SHP77 (cell line): Measurements from ENCODE around the gene KRTAP16-1.
"Not testable (repeated sequence)": the region's sequence is repeated elsewhere in the genome, so short reads cannot be mapped to it uniquely, and the experiment has no call there.

ENCODE experiments used
- DNase-seq, 2 experiments: peaks; one replicate each; lab custom pipeline; 2025; lab: John Stamatoyannopoulos, UW

Gene KRTAP16-1

GRCh38 chr17:41301916-41302901 lies 6.9 kb downstream of the KRTAP16-1 start, which contains the start of gene KRTAP29-1:
TSS of gene KRTAP29-1 (minus strand) at chr17:41302851. CDS start at chr17:41302851, 0 bp downstream.
- no peak for DNase-seq

GRCh38 chr17:41301204-41301790 lies 7.8 kb downstream of the KRTAP16-1 start:
- DNase-seq, result no peak

- DNase-seq, result no peak
Measured at GRCh38 chr17:41298458-41299135, 10.5 kb downstream of the KRTAP16-1 start.

GRCh38 chr17:41296846-41297245 lies 12.3 kb downstream of the KRTAP16-1 start:
- DNase-seq, result no peak

- DNase-seq, result no peak
Measured at GRCh38 chr17:41294016-41294415, 15.1 kb downstream of the KRTAP16-1 start.

GRCh38 chr17:41287050-41287449 lies 22.1 kb downstream of the KRTAP16-1 start:
- DNase-seq, result no peak

- DNase-seq, result no peak
Measured at GRCh38 chr17:41284546-41284945, 24.6 kb downstream of the KRTAP16-1 start.

GRCh38 chr17:41284043-41284442 lies 25.1 kb downstream of the KRTAP16-1 start:
- DNase-seq, result no peak

- no peak for DNase-seq
Measured at GRCh38 chr17:41278176-41278955, 30.7 kb downstream of the KRTAP16-1 start.

- DNase-seq, result not testable (repeated sequence)
Measured at GRCh38 chr17:41275648-41276190, 33.4 kb downstream of the KRTAP16-1 start, which contains the start of gene KRTAP9-7. TSS of gene KRTAP9-7 (plus strand) at chr17:41275698. CDS start at chr17:41275698, 0 bp downstream.

- DNase-seq, result no peak
Measured at GRCh38 chr17:41271858-41272257, 37.3 kb downstream of the KRTAP16-1 start.

GRCh38 chr17:41271323-41271722 lies 37.8 kb downstream of the KRTAP16-1 start:
- not testable (repeated sequence) for DNase-seq

- no peak for DNase-seq
Measured at GRCh38 chr17:41267711-41268110, 41.4 kb downstream of the KRTAP16-1 start.

- DNase-seq, result no peak
Measured at GRCh38 chr17:41265078-41265477, 44.0 kb downstream of the KRTAP16-1 start, which contains the start of gene KRTAP9-6. TSS of gene KRTAP9-6 (plus strand) at chr17:41265378. CDS start at chr17:41265378, 0 bp downstream.

- no peak for DNase-seq
Measured at GRCh38 chr17:41264599-41264998, 44.5 kb downstream of the KRTAP16-1 start.

- DNase-seq, result no peak
Measured at GRCh38 chr17:41263212-41263611, 45.9 kb downstream of the KRTAP16-1 start.

- no peak for DNase-seq
Measured at GRCh38 chr17:41258406-41258805, 50.7 kb downstream of the KRTAP16-1 start.
